CD14-positive monocyte (primary cell): ENCODE measurements around the gene TNFRSF11A. TPM values are rescaled to one million over a fixed set of nuclear protein-coding genes. Genes with fewer than 3 reads are reported as not detected.

Source experiments
- DNase-seq, 3 donors: peaks; one replicate each; pipeline ENCODE4 v3.0.0-alpha.2; 2011 to 2022
- H2AFZ ChIP-seq: 2 replicates; pipeline ENCODE4 v1.6.0; 2012; ENCODE audit warnings: mild to moderate bottlenecking, low read depth, low read length, inconsistent platforms; ENCODE audit not compliant: insufficient read depth, poor library complexity, severe bottlenecking
- H3K27ac ChIP-seq, 2 donors: 1 replicate in 1 of 2; 2 replicates in 1 of 2; pipeline ENCODE4 v1.5.1; 2012 to 2013; ENCODE audit warnings: low read length in 2 of 2, control low read depth in 1 of 2, inconsistent platforms in 1 of 2, low read depth in 1 of 2, mild to moderate bottlenecking in 1 of 2
- H3K27me3 ChIP-seq, 2 donors: one replicate each; pipeline versions ENCODE4 v1.6.0 to v1.6.1; 2011 to 2013; ENCODE audit warnings: low read length in 2 of 2; ENCODE audit not compliant: control insufficient read depth in 2 of 2, insufficient read depth in 2 of 2
- H3K36me3 ChIP-seq, 2 donors: replicated peaks in 1 of 2; 1 replicate in 1 of 2; 2 replicates in 1 of 2; pipeline versions ENCODE4 v1.5.1 to v1.6.1; 2012 to 2013; ENCODE audit warnings: low read length in 2 of 2, control low read depth in 1 of 2, inconsistent platforms in 1 of 2, mild to moderate bottlenecking in 1 of 2; ENCODE audit not compliant: insufficient read depth in 2 of 2, control insufficient read depth in 1 of 2
- H3K4me1 ChIP-seq, 2 donors: 1 replicate in 1 of 2; 2 replicates in 1 of 2; pipeline versions ENCODE4 v1.5.1 to v1.6.1; 2012 to 2013; ENCODE audit warnings: low read length in 2 of 2, control low read depth in 1 of 2, inconsistent platforms in 1 of 2, mild to moderate bottlenecking in 1 of 2, moderate library complexity in 1 of 2; ENCODE audit not compliant: insufficient read depth in 2 of 2, control insufficient read depth in 1 of 2
- H3K4me2 ChIP-seq: replicated peaks from 2 replicates; pipeline ENCODE3; 2012; ENCODE audit warnings: low read length, moderate library complexity, mild to moderate bottlenecking; ENCODE audit not compliant: poor library complexity, severe bottlenecking; ENCODE audit errors: extremely low read depth
- H3K4me3 ChIP-seq, 3 experiments: fragments of 200-600 bp in 1 of 3; sonication (generic) in 1 of 3; replicated peaks in 1 of 3; 1 replicate in 2 of 3; 2 replicates in 1 of 3; pipeline ENCODE4 v1.5.1; 2011 to 2013; ENCODE audit warnings: low read length in 3 of 3, mild to moderate bottlenecking in 3 of 3, control low read depth in 2 of 3, low read depth in 2 of 3, inconsistent platforms in 1 of 3, moderate library complexity in 1 of 3
- H3K79me2 ChIP-seq: 2 replicates; pipeline ENCODE4 v1.6.0; 2012; ENCODE audit warnings: mild to moderate bottlenecking, control low read depth, inconsistent platforms, low read length, moderate library complexity; ENCODE audit not compliant: insufficient read depth
- H3K9ac ChIP-seq: 2 replicates; pipeline ENCODE4 v1.6.0; 2017; ENCODE audit warnings: low read length, mild to moderate bottlenecking; ENCODE audit not compliant: insufficient read depth, poor library complexity, severe bottlenecking
- H3K9me3 ChIP-seq, 2 donors: replicated peaks in 1 of 2; 1 replicate in 1 of 2; 2 replicates in 1 of 2; pipeline versions ENCODE4 v1.5.1 to v1.6.1; 2012 to 2013; ENCODE audit warnings: low read length in 2 of 2, control low read depth in 1 of 2; ENCODE audit not compliant: control insufficient read depth in 1 of 2, insufficient read depth in 1 of 2
- H4K20me1 ChIP-seq: 2 replicates; pipeline ENCODE4 v1.6.0; 2012; ENCODE audit warnings: mild to moderate bottlenecking, low read length, control low read depth, moderate library complexity; ENCODE audit not compliant: insufficient read depth
- H3K27ac Mint-ChIP-seq, 7 donors: one replicate each; pipeline ENCODE4 v1.8.0; 2020; ENCODE audit warnings: mild to moderate bottlenecking in 7 of 7, mixed read lengths in 7 of 7, moderate library complexity in 6 of 7, inconsistent platforms in 2 of 7
- H3K27me3 Mint-ChIP-seq, 3 donors: one replicate each; pipeline ENCODE4 v1.8.0; 2021 to 2022; ENCODE audit warnings: low read depth in 3 of 3, mild to moderate bottlenecking in 3 of 3, mixed read lengths in 3 of 3, moderate library complexity in 3 of 3, inconsistent platforms in 1 of 3
- H3K36me3 Mint-ChIP-seq, 2 donors: one replicate each; pipeline ENCODE4 v1.8.0; 2020; ENCODE audit warnings: mixed read lengths in 2 of 2, inconsistent platforms in 1 of 2, mild to moderate bottlenecking in 1 of 2
- H3K4me1 Mint-ChIP-seq: one replicate; pipeline ENCODE4 v1.8.0; 2020; ENCODE audit warnings: mild to moderate bottlenecking, mixed read lengths
- H3K4me3 Mint-ChIP-seq, 2 donors: one replicate each; pipeline ENCODE4 v1.8.0; 2020; ENCODE audit warnings: mild to moderate bottlenecking in 2 of 2, mixed read lengths in 2 of 2, moderate library complexity in 1 of 2
- H3K9me3 Mint-ChIP-seq, 7 donors: one replicate each; pipeline ENCODE4 v1.8.0; 2020 to 2022; ENCODE audit warnings: mixed read lengths in 7 of 7, mild to moderate bottlenecking in 6 of 7, moderate library complexity in 6 of 7, inconsistent platforms in 2 of 7
- WGBS: methylation state at CpG from one replicate; pipeline ENCODE4 v1.1.5; 2013; ENCODE audit warnings: missing lambda C conversion rate; ENCODE audit not compliant: insufficient coverage; 5-methylcytosine and 5-hydroxymethylcytosine counted together
- intact Hi-C, 2 donors: fragments of 100-400 bp; cut with micrococcal nuclease; formaldehyde crosslinking; loops; one replicate each; pipeline versions ENCODE4 v1.15.0 to v1.15.1; 2023
- polyA plus RNA-seq, 3 donors: library from polyadenylated mRNA; depleted of rRNA in 1 of 3; unstranded in 2 of 3; stranded (reverse) in 1 of 3; fragments of 300-500 nt in 2 of 3; fragments of >200 nt in 1 of 3; fragmentation: Illumina TruSeq in 2 of 3; gene quantifications; 1 replicate in 2 of 3; 2 replicates in 1 of 3; pipeline ENCODE4 v1.2.3, GENCODE V29; 2012 to 2021
- TF ChIP-seq, protein P1 (sequence below): fragments of 200-600 bp; IDR thresholded peaks from one replicate; pipeline ENCODE4 v1.8.0; 2022; ENCODE audit warnings: antibody characterized with exemption, mild to moderate bottlenecking

Gene TNFRSF11A
- polyA plus RNA-seq, 3 donors = 0.05 to 0.67 (median 0.24) TPM

DNA sequence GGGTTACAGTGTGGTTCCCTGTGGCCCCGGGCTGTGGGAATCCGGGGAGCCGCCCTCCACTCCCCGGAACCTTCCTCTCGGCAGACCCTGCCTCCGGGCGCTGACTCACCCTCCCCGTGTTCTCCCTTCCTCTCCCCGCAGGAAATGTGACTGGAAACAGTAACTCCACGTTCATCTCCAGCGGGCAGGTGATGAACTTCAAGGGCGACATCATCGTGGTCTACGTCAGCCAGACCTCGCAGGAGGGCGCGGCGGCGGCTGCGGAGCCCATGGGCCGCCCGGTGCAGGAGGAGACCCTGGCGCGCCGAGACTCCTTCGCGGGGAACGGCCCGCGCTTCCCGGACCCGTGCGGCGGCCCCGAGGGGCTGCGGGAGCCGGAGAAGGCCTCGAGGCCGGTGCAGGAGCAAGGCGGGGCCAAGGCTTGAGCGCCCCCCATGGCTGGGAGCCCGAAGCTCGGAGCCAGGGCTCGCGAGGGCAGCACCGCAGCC, 59.5 kb downstream of the TNFRSF11A start:
- TF ChIP-seq, protein P1, sequence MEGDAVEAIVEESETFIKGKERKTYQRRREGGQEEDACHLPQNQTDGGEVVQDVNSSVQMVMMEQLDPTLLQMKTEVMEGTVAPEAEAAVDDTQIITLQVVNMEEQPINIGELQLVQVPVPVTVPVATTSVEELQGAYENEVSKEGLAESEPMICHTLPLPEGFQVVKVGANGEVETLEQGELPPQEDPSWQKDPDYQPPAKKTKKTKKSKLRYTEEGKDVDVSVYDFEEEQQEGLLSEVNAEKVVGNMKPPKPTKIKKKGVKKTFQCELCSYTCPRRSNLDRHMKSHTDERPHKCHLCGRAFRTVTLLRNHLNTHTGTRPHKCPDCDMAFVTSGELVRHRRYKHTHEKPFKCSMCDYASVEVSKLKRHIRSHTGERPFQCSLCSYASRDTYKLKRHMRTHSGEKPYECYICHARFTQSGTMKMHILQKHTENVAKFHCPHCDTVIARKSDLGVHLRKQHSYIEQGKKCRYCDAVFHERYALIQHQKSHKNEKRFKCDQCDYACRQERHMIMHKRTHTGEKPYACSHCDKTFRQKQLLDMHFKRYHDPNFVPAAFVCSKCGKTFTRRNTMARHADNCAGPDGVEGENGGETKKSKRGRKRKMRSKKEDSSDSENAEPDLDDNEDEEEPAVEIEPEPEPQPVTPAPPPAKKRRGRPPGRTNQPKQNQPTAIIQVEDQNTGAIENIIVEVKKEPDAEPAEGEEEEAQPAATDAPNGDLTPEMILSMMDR = no peak

DNA sequence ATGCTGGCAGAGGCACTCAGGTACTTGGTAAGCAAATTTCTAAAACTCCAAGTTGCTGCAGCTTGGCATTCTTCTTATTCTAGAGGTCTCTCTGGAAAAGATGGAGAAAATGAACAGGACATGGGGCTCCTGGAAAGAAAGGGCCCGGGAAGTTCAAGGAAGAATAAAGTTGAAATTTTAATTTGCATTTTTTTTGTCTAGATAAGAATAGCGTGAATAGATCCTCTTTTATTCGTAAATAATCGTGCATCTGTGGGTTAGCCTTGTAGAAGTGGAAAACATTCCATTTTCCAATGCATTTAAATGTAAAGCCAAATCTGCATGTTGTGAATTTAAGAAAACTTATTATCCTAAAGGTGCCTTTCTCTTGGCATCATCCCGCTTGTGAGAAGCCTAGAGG, 61.0 kb downstream of the TNFRSF11A start:
- WGBS = no CpG with 5 or more reads among the region's 5 CpGs
- H4K20me1 ChIP-seq = no peaks in the 10 kb centered on the region
- DNase-seq = no peak

More for the DNA sequence above, 59.5 kb downstream of the TNFRSF11A start:
- DNase-seq = no peak
- H3K27me3 Mint-ChIP-seq = peaks cover 1 to 3% (median 2%) of the 10 kb centered on the region in 3 donors
- H3K9me3 Mint-ChIP-seq = peaks cover 0 to 7% (median 0%) of the 10 kb centered on the region in 7 donors
- WGBS = 93% methylated on average over 46 of the region's 46 CpGs
- no peaks in the 10 kb centered on the region for H3K4me1 Mint-ChIP-seq
- Histone ChIP-seq H3K9ac (no peak overlapping the region), H3K27ac (no peak overlapping the region), H3K9me3 (no peaks in the 10 kb centered on the region), H3K79me2 (no peaks in the 10 kb centered on the region), H3K4me2 (no peak overlapping the region), H3K4me1 (no peaks in the 10 kb centered on the region), H3K36me3 (no peaks in the 10 kb centered on the region), H3K27me3 (no peaks in the 10 kb centered on the region), H4K20me1 (no peaks in the 10 kb centered on the region), H2AFZ (no peak overlapping the region), H3K4me3 (no peak overlapping the region)
- no peaks in the 10 kb centered on the region for H3K36me3 Mint-ChIP-seq
- no peak overlapping the region for H3K4me3 Mint-ChIP-seq
- intact Hi-C loops = no loop called here
- no peak overlapping the region for H3K27ac Mint-ChIP-seq

More for the DNA sequence above, 61.0 kb downstream of the TNFRSF11A start:
- Histone ChIP-seq H3K4me1 (peaks cover 0 to 6% of the 10 kb centered on the region in 2 donors), H3K9me3 (no peaks in the 10 kb centered on the region), H3K79me2 (no peaks in the 10 kb centered on the region), H2AFZ (no peak overlapping the region), H3K4me3 (no peak overlapping the region), H3K4me2 (no peak overlapping the region), H3K27me3 (no peaks in the 10 kb centered on the region), H3K36me3 (no peaks in the 10 kb centered on the region), H3K27ac (no peak overlapping the region), H3K9ac (no peak overlapping the region)
- TF ChIP-seq, protein P1 = no peak
- Mint-ChIP-seq H3K27ac (no peak overlapping the region), H3K27me3 (peaks cover 1 to 3% (median 2%) of the 10 kb centered on the region in 3 donors), H3K9me3 (peaks cover 0 to 7% (median 0%) of the 10 kb centered on the region in 7 donors), H3K4me1 (peaks cover 12% of the 10 kb centered on the region), H3K4me3 (no peak overlapping the region), H3K36me3 (no peaks in the 10 kb centered on the region)
- intact Hi-C loops = no loop called here
